HepG2 (cell line): ENCODE data around the gene CDK5RAP2. TPM values are rescaled to one million over a fixed set of nuclear protein-coding genes. Genes with fewer than 3 reads are reported as not detected.

Source experiments
- ATAC-seq: fragments of 200-7000 bp; cut with Tn5 transposase; 3 replicates; pipeline ENCODE4 v1.9.1; 2020; ENCODE audit warnings: mild to moderate bottlenecking, moderate library complexity
- BruUV-seq: library from RNA; stranded (reverse); fragments of 400-500 nt; replicated peaks from 2 replicates; lab custom pipeline; 2021; lab: Mats Ljungman, UMichigan
- CTCF ChIA-PET: fragments of 300-600 bp; formaldehyde crosslinking; extraction: SDS; loops from one replicate; lab custom pipeline; 2021; ENCODE audit warnings: low total read pairs, inconsistent platforms, low intra/inter-chr PET ratio; lab: Yijun Ruan, JAX
- POLR2A ChIA-PET: fragments of 350-600 bp; sonication (Branson Sonifier 250); formaldehyde crosslinking; loops from one replicate; lab custom pipeline; 2020; ENCODE audit warnings: antibody characterized with exemption, inconsistent platforms; lab: Yijun Ruan, JAX
- DNase-seq: peaks from one replicate; pipeline ENCODE4 v3.0.0-alpha.2; 2015; ENCODE audit warnings: low spot score
- FAIRE-seq: peaks from 3 replicates; lab custom pipeline; 2011; peaks lifted over from hg19 to GRCh38; lab: Jason Lieb, UNC
- H2AFZ ChIP-seq: one replicate; pipeline ENCODE4 v1.6.1; 2011; ENCODE audit warnings: low read length, inconsistent platforms
- H3K27ac ChIP-seq: fragments of 300-600 bp; 3 replicates; pipeline ENCODE4 v1.8.0; 2011; ENCODE audit warnings: mixed run types, mild to moderate bottlenecking, mixed read lengths, low read length, inconsistent platforms; ENCODE audit not compliant: insufficient read depth; ENCODE audit errors: extremely low read length
- H3K27me3 ChIP-seq, 2 experiments: fragments of 200-600 bp in 1 of 2; 2 replicates in 1 of 2; 3 replicates in 1 of 2; pipeline versions ENCODE4 v1.6.0 to v1.8.0; 2011; ENCODE audit warnings: low read length in 2 of 2, mild to moderate bottlenecking in 2 of 2, moderate library complexity in 2 of 2, inconsistent platforms in 1 of 2; ENCODE audit not compliant: insufficient read depth in 2 of 2, control insufficient read depth in 1 of 2
- H3K36me3 ChIP-seq, 2 experiments: fragments of 200-600 bp in 1 of 2; replicated peaks in 1 of 2; 2 replicates in 1 of 2; 3 replicates in 1 of 2; pipeline versions ENCODE4 v1.5.1 to v1.8.0; 2011; ENCODE audit warnings: low read length in 2 of 2, inconsistent platforms in 1 of 2; ENCODE audit not compliant: insufficient read depth in 2 of 2, control insufficient read depth in 1 of 2
- H3K4me1 ChIP-seq: 2 replicates; pipeline ENCODE4 v1.5.1; 2012; ENCODE audit warnings: low read length, inconsistent platforms; ENCODE audit not compliant: insufficient read depth
- H3K4me2 ChIP-seq: 2 replicates; pipeline ENCODE4 v1.6.0; 2011; ENCODE audit warnings: low read depth, low read length, inconsistent platforms
- H3K4me3 ChIP-seq, 3 experiments: fragments of 200-600 bp in 1 of 3; sonication (generic), shearing (Covaris generic) in 1 of 3; replicated peaks in 1 of 3; 2 replicates each; pipeline ENCODE4 v1.5.1; 2011 to 2016; ENCODE audit warnings: low read length in 3 of 3, inconsistent platforms in 2 of 3, low read depth in 2 of 3, mild to moderate bottlenecking in 2 of 3, control low read depth in 1 of 3, mixed read lengths in 1 of 3; ENCODE audit not compliant: insufficient read depth in 1 of 3
- H3K79me2 ChIP-seq: one replicate; pipeline ENCODE4 v1.6.1; 2011; ENCODE audit warnings: low read length, inconsistent platforms; ENCODE audit not compliant: insufficient read depth
- H3K9ac ChIP-seq: 2 replicates; pipeline ENCODE4 v1.6.0; 2011; ENCODE audit warnings: mild to moderate bottlenecking, low read depth, low read length, inconsistent platforms; ENCODE audit not compliant: insufficient read depth
- H3K9me3 ChIP-seq: 2 replicates; pipeline ENCODE4 v1.5.1; 2012; ENCODE audit warnings: mild to moderate bottlenecking, low read length
- H4K20me1 ChIP-seq: 2 replicates; pipeline ENCODE4 v1.6.0; 2011; ENCODE audit warnings: inconsistent platforms, mild to moderate bottlenecking, low read length, moderate library complexity; ENCODE audit not compliant: insufficient read depth
- GLI4 ChIP-seq: sonication (generic); formaldehyde crosslinking; IDR thresholded peaks from 2 replicates; pipeline ENCODE4 v1.5.1; 2020; ENCODE audit warnings: missing genetic modification reagents, mild to moderate bottlenecking, moderate library complexity, borderline replicate concordance
- NFE2L1 ChIP-seq: sonication (generic); formaldehyde crosslinking; IDR thresholded peaks from 2 replicates; pipeline ENCODE4 v1.4.0; 2020; ENCODE audit warnings: missing genetic modification reagents, mild to moderate bottlenecking, borderline replicate concordance
- NR2F1 ChIP-seq, 2 experiments: fragments of 450-650 bp in 1 of 2; formaldehyde crosslinking in 1 of 2; IDR thresholded peaks; 2 replicates each; pipeline versions ENCODE4 v1.5.0 to v1.6.1; 2016 to 2020; ENCODE audit warnings: mild to moderate bottlenecking in 1 of 2, missing compliant biosample characterization in 1 of 2, missing genetic modification reagents in 1 of 2, moderate library complexity in 1 of 2
- PHF20 ChIP-seq: sonication (generic); formaldehyde crosslinking; IDR thresholded peaks from 2 replicates; pipeline ENCODE4 v1.5.0; 2020; ENCODE audit warnings: mild to moderate bottlenecking, missing genetic modification reagents
- TBP ChIP-seq: sonication (generic); formaldehyde crosslinking; IDR thresholded peaks from 2 replicates; pipeline ENCODE4 v1.5.0; 2020; ENCODE audit warnings: missing genetic modification reagents
- TBX2 ChIP-seq: sonication (generic); formaldehyde crosslinking; IDR thresholded peaks from 2 replicates; pipeline ENCODE4 v1.5.0; 2020; ENCODE audit warnings: missing genetic modification reagents, mild to moderate bottlenecking, borderline replicate concordance
- TBX3 ChIP-seq: fragments of 450-650 bp; IDR thresholded peaks from 2 replicates; pipeline ENCODE4 v1.6.1; 2017; ENCODE audit warnings: antibody characterized with exemption, mild to moderate bottlenecking, inconsistent platforms, borderline replicate concordance
- ZBTB1 ChIP-seq: sonication (generic); formaldehyde crosslinking; IDR thresholded peaks from 2 replicates; pipeline ENCODE4 v1.4.0; 2020; ENCODE audit warnings: missing genetic modification reagents, borderline replicate concordance
- ZBTB7A ChIP-seq: sonication (generic); formaldehyde crosslinking; IDR thresholded peaks from 2 replicates; pipeline ENCODE4 v1.8.0; 2022; ENCODE audit warnings: mild to moderate bottlenecking, missing genetic modification reagents
- ZFYVE20 ChIP-seq: sonication (generic); formaldehyde crosslinking; IDR thresholded peaks from 2 replicates; pipeline ENCODE4 v1.8.0; 2023; ENCODE audit warnings: low read depth, mild to moderate bottlenecking, moderate library complexity, missing genetic modification reagents, borderline replicate concordance
- ZNF644 ChIP-seq: IDR thresholded peaks from 2 replicates; pipeline ENCODE4 v1.6.1; 2016; ENCODE audit warnings: low read depth
- ZNF816 ChIP-seq: sonication (generic); formaldehyde crosslinking; IDR thresholded peaks from 2 replicates; pipeline ENCODE4 v1.8.0; 2022; ENCODE audit warnings: missing genetic modification reagents, mild to moderate bottlenecking, borderline replicate concordance
- WGBS: methylation state at CpG from one replicate; pipeline ENCODE4 v1.1.6; 2017; ENCODE audit warnings: low lambda C conversion rate; 5-methylcytosine and 5-hydroxymethylcytosine counted together
- in situ Hi-C: cut with HindIII; loops from 2 replicates; pipeline ENCODE4 v1.10.0; 2017; ENCODE audit warnings: low pct_unique_long_range_greater_than_20kb; ENCODE audit not compliant: extremely low pct_ligation_motif_present
- intact Hi-C: fragments of 100-400 bp; cut with micrococcal nuclease; formaldehyde crosslinking; loops from one replicate; pipeline ENCODE4 v1.10.0; 2022; ENCODE audit not compliant: unreplicated experiment
- polyA plus RNA-seq, 8 experiments: library from polyadenylated mRNA; depleted of rRNA in 3 of 8; stranded (reverse) in 7 of 8; unstranded in 1 of 8; fragments of >200 nt; fragmentation: Illumina TruSeq in 4 of 8; extraction: Trizol in 4 of 8; gene quantifications; 2 replicates each; pipeline versions ENCODE4 v1.2.1 to v1.2.3, GENCODE V29; 2011 to 2016; ENCODE audit warnings: low read depth in 4 of 8, missing spikeins in 1 of 8, mixed read lengths in 1 of 8; ENCODE audit not compliant: insufficient read depth in 1 of 8
- total RNA-seq, 5 experiments: library from RNA; depleted of rRNA; stranded (reverse); fragments of >200 nt; fragmentation: Illumina TruSeq; extraction: Trizol; gene quantifications; 2 replicates each; pipeline ENCODE4 v1.2.3, GENCODE V29; 2016; ENCODE audit warnings: low read depth in 1 of 5
- TF ChIP-seq, protein P1 (sequence below): sonication (generic); formaldehyde crosslinking; IDR thresholded peaks from 2 replicates; pipeline ENCODE4 v1.5.0; 2020; ENCODE audit warnings: mild to moderate bottlenecking, missing genetic modification reagents, moderate library complexity

CDK5RAP2 gene
- total and polyA plus RNA-seq, 2 of the 13 experiments (the other 11 are each of a cell fraction or from before 2014, with no cell fraction given), result 31.8 to 42.2 TPM

DNA sequence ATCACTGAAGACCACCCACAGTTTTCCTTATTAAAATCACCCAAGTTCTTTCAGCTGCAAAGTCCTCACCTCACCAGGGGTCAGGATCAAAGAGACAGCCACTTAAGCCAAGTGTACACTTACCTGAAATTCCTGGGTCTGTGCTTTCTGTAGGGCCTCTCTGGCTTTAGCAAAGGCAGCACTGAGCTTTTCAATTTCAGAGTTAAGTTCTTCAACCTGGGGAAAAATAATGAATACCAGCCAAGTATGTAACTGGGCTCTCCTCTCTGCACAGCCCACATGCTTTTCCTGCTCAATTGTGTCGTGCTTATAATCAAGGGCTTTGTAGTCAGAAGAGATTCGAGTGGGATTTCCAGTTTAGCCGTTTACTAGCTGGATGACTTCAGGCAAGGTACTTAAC, 55.1 kb downstream of the CDK5RAP2 start (continued):
- no peak for TF ChIP-seq NFE2L1
- no peak for TF ChIP-seq TBX3
- no peak for TF ChIP-seq TBX2 (CRISPR knock-in tag)

DNA sequence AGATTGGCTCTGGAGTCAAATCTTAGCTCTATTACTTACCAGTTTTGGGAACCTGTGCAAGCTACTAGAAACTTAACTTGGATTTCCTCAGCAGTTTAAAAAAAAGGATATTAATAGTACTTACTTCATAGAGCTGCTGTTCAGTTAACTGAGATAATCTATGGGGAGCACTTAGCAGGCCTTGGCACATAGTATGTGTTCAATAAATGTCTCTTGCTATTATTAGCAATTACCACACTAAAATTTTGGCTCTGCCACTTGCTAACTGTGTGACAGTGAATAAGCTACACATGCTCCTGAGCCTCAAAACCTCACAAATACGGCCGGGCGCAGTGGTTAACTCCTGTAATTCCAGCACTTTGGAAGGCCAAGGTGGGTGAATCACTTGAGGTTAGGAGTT, 55.9 kb downstream of the CDK5RAP2 start:
- no peaks in the 10 kb centered on the region for H3K9me3 ChIP-seq
- TF ChIP-seq ZNF816 (CRISPR knock-in tag) (no peak), NR2F1 (CRISPR knock-in tag; IDR thresholded peaks at IDR 0.05) (no peak), ZNF644 (no peak), GLI4 (no peak), ZFYVE20 (no peak), ZBTB1 (CRISPR knock-in tag) (no peak), ZBTB7A (CRISPR knock-in tag) (no peak), TBP (CRISPR knock-in tag) (no peak), PHF20 (CRISPR knock-in tag) (no peak)
- TF ChIP-seq, protein P1, sequence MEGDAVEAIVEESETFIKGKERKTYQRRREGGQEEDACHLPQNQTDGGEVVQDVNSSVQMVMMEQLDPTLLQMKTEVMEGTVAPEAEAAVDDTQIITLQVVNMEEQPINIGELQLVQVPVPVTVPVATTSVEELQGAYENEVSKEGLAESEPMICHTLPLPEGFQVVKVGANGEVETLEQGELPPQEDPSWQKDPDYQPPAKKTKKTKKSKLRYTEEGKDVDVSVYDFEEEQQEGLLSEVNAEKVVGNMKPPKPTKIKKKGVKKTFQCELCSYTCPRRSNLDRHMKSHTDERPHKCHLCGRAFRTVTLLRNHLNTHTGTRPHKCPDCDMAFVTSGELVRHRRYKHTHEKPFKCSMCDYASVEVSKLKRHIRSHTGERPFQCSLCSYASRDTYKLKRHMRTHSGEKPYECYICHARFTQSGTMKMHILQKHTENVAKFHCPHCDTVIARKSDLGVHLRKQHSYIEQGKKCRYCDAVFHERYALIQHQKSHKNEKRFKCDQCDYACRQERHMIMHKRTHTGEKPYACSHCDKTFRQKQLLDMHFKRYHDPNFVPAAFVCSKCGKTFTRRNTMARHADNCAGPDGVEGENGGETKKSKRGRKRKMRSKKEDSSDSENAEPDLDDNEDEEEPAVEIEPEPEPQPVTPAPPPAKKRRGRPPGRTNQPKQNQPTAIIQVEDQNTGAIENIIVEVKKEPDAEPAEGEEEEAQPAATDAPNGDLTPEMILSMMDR (CRISPR knock-in tag), result no peak
- ChIA-PET CTCF (no interaction called here), POLR2A (no interaction called here)
- no peaks in the 10 kb centered on the region for H4K20me1 ChIP-seq
- whole genome bisulfite sequencing, result 100% methylated on average over 3 of the region's 3 CpGs
- H3K27me3 ChIP-seq, result no peaks in the 10 kb centered on the region
- H3K4me1 ChIP-seq, result no peaks in the 10 kb centered on the region
- no TSS peak for BruUV-seq
- in situ Hi-C loops (no loop called here), intact Hi-C loops (no loop called here)
- H3K79me2 ChIP-seq, result no peaks in the 10 kb centered on the region
- H2AFZ ChIP-seq, result no peak overlapping the region
- no peak for FAIRE-seq
- no peak for ATAC-seq
- no peak overlapping the region for H3K4me3 ChIP-seq
- H3K9ac ChIP-seq, result no peak overlapping the region
- no peak overlapping the region for H3K27ac ChIP-seq
- no peak overlapping the region for H3K4me2 ChIP-seq
- H3K36me3 ChIP-seq, result peaks cover 33 to 78% of the 10 kb centered on the region in 2 experiments
- no peak for DNase-seq
